ENCODE measurements around the gene GGCT.

DNA sequence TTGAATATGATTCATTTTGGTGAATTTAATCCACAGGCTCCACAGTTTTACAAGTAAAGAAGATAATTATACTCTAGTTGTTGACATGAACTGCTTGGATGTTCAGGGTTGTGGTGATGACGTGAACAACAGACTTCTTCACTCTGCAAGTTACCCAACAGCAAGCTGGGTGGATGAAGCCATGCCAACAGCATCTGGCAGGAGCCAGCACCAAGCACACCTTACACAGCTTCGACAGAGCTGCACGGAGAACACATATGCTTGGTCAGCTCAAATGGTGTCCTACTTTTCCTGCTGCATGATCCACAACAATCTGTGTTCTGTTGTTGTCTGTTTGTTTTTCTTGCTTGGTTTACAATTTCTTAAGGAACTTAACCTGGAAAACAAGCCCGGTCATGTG, 35.8 kb downstream of the GGCT start:
- TF ChIP-seq, protein P1, sequence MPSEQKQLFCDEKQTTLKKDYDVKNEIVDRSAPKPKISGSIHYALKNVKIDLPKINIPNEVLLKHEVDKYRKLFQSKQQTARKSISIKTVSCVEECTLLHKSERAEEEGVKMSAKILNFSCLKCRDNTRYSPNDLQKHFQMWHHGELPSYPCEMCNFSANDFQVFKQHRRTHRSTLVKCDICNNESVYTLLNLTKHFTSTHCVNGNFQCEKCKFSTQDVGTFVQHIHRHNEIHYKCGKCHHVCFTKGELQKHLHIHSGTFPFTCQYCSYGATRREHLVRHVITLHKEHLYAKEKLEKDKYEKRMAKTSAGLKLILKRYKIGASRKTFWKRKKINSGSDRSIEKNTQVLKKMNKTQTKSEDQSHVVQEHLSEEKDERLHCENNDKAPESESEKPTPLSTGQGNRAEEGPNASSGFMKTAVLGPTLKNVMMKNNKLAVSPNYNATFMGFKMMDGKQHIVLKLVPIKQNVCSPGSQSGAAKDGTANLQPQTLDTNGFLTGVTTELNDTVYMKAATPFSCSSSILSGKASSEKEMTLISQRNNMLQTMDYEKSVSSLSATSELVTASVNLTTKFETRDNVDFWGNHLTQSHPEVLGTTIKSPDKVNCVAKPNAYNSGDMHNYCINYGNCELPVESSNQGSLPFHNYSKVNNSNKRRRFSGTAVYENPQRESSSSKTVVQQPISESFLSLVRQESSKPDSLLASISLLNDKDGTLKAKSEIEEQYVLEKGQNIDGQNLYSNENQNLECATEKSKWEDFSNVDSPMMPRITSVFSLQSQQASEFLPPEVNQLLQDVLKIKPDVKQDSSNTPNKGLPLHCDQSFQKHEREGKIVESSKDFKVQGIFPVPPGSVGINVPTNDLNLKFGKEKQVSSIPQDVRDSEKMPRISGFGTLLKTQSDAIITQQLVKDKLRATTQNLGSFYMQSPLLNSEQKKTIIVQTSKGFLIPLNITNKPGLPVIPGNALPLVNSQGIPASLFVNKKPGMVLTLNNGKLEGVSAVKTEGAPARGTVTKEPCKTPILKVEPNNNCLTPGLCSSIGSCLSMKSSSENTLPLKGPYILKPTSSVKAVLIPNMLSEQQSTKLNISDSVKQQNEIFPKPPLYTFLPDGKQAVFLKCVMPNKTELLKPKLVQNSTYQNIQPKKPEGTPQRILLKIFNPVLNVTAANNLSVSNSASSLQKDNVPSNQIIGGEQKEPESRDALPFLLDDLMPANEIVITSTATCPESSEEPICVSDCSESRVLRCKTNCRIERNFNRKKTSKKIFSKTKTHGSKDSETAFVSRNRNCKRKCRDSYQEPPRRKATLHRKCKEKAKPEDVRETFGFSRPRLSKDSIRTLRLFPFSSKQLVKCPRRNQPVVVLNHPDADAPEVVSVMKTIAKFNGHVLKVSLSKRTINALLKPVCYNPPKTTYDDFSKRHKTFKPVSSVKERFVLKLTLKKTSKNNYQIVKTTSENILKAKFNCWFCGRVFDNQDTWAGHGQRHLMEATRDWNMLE (tag by site-specific recombination; conservative IDR thresholded peaks at IDR 0.05; ENCODE audit: low read depth), result no peak
- TF ChIP-seq ZNF10 (tag by site-specific recombination; IDR thresholded peaks at IDR 0.05), result no peak
- TF ChIP-seq, protein P2, sequence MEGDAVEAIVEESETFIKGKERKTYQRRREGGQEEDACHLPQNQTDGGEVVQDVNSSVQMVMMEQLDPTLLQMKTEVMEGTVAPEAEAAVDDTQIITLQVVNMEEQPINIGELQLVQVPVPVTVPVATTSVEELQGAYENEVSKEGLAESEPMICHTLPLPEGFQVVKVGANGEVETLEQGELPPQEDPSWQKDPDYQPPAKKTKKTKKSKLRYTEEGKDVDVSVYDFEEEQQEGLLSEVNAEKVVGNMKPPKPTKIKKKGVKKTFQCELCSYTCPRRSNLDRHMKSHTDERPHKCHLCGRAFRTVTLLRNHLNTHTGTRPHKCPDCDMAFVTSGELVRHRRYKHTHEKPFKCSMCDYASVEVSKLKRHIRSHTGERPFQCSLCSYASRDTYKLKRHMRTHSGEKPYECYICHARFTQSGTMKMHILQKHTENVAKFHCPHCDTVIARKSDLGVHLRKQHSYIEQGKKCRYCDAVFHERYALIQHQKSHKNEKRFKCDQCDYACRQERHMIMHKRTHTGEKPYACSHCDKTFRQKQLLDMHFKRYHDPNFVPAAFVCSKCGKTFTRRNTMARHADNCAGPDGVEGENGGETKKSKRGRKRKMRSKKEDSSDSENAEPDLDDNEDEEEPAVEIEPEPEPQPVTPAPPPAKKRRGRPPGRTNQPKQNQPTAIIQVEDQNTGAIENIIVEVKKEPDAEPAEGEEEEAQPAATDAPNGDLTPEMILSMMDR (tag by site-specific recombination; IDR thresholded peaks at IDR 0.05), result no peak
- TF ChIP-seq, protein P3, sequence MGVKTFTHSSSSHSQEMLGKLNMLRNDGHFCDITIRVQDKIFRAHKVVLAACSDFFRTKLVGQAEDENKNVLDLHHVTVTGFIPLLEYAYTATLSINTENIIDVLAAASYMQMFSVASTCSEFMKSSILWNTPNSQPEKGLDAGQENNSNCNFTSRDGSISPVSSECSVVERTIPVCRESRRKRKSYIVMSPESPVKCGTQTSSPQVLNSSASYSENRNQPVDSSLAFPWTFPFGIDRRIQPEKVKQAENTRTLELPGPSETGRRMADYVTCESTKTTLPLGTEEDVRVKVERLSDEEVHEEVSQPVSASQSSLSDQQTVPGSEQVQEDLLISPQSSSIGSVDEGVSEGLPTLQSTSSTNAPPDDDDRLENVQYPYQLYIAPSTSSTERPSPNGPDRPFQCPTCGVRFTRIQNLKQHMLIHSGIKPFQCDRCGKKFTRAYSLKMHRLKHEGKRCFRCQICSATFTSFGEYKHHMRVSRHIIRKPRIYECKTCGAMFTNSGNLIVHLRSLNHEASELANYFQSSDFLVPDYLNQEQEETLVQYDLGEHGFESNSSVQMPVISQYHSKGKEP (tag by site-specific recombination; IDR thresholded peaks at IDR 0.05), result no peak
